Measurements from ENCODE around the gene EFEMP2.
"Not testable (repeated sequence)": the region's sequence is repeated elsewhere in the genome, so short reads cannot be mapped to it uniquely, and the experiment has no call there.

EFEMP2 gene

GRCh38 chr11:65853246-65853979 is 19.2 kb downstream of the EFEMP2 start:
- DNase-seq, result no peak

GRCh38 chr11:65852508-65853245 is 19.9 kb downstream of the EFEMP2 start:
- no peak for DNase-seq

- DNase-seq, result no peak
Observed at GRCh38 chr11:65851811-65852507, 20.6 kb downstream of the EFEMP2 start.

- no peak for DNase-seq
Observed at GRCh38 chr11:65851083-65851579, 21.5 kb downstream of the EFEMP2 start.

- DNase-seq, result no peak
Observed at GRCh38 chr11:65850217-65851082, 22.1 kb downstream of the EFEMP2 start.

GRCh38 chr11:65849771-65850216 is 22.8 kb downstream of the EFEMP2 start:
- DNase-seq, result no peak

GRCh38 chr11:65849366-65849765 is 23.2 kb downstream of the EFEMP2 start:
- no peak for DNase-seq

GRCh38 chr11:65848693-65849092 is 23.9 kb downstream of the EFEMP2 start:
- DNase-seq, result not testable (repeated sequence)

- no peak for DNase-seq
Observed at GRCh38 chr11:65847746-65848145, 24.9 kb downstream of the EFEMP2 start.

- DNase-seq, result no peak
Observed at GRCh38 chr11:65844231-65844872, 28.2 kb downstream of the EFEMP2 start.

GRCh38 chr11:65843811-65844210 is 28.8 kb downstream of the EFEMP2 start:
- no peak for DNase-seq

- DNase-seq, result no peak
Observed at GRCh38 chr11:65842144-65842543, 30.5 kb downstream of the EFEMP2 start.

GRCh38 chr11:65834202-65834601 is 38.4 kb downstream of the EFEMP2 start:
- DNase-seq, result no peak

GRCh38 chr11:65833297-65834030 is 39.1 kb downstream of the EFEMP2 start, which contains the start of gene SNX32:
SNX32 (plus strand) TSS chr11:65833963; CDS start chr11:65834066, 103 bp downstream.
- peak; percentile 94 for DNase-seq

GRCh38 chr11:65832231-65832630 is 40.4 kb downstream of the EFEMP2 start:
- DNase-seq, result not testable (repeated sequence)

- DNase-seq, result no peak
Observed at GRCh38 chr11:65829459-65829858, 43.1 kb downstream of the EFEMP2 start.

- no peak for DNase-seq
Observed at GRCh38 chr11:65826984-65827735, 45.4 kb downstream of the EFEMP2 start.

GRCh38 chr11:65822776-65823528 is 49.6 kb downstream of the EFEMP2 start:
- no peak for DNase-seq

- peak; percentile 63 for DNase-seq
Observed at GRCh38 chr11:65821107-65821506, 51.5 kb downstream of the EFEMP2 start.
